Activated CD4-positive, alpha-beta T cell treated with anti-CD3 and anti-CD28 coated beads, Interleukin-2, amount 50 U/mL, for 48 hours (primary cell): ENCODE results near the gene RBM17.
"Not testable (repeated sequence)": the region's sequence is repeated elsewhere in the genome, so short reads cannot be mapped to it uniquely, and the experiment has no call there.

ENCODE experiments used
- DNase-seq, 2 experiments: peaks; one replicate each; pipeline ENCODE4 v3.0.0-alpha.2; 2020

RBM17 gene

DNA sequence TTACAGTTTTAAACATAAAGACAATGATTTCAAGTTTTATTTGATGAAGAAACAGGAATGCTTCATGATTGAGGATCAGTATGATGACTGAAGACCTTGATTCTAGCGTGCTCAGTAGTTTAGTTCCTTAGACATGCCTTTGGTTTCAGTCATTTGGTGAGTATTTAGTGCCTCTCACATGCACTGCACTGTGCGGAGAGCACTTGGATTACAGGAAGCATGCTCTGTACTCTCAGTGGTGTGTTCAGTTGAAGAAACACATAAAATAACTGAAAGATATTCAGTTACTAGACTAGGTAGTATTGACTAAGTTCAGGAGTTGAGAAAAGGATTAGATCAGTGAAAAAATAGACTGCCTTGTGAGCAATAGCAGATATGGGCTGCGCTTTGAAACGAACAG is 25.5 kb downstream of the RBM17 start:
- DNase-seq: no peak

DNA sequence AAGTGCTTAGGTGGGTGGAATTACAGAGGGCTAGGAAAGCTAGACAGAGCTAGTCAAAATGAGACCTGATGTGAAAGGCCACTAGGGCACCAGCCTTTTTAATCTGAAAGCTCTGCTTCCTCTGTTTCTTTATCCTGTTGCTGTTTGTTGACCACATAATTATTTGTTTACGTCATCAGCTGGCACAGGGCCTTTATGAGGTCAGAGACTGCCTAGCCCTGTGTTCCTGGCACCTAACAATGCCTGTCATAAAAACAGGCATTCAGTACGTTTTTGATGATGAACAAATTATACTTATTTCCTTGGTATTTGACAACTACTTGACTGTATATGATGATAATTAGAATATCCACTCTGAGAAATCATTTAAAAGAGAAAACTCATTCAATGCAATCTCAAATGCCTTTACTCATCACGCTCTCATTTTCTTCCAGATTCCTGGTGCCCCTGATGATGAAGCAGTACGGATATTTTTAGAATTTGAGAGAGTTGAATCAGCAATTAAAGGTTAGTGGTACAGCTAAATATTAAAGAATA is 26.0 kb downstream of the RBM17 start:
- no peak for DNase-seq

DNA sequence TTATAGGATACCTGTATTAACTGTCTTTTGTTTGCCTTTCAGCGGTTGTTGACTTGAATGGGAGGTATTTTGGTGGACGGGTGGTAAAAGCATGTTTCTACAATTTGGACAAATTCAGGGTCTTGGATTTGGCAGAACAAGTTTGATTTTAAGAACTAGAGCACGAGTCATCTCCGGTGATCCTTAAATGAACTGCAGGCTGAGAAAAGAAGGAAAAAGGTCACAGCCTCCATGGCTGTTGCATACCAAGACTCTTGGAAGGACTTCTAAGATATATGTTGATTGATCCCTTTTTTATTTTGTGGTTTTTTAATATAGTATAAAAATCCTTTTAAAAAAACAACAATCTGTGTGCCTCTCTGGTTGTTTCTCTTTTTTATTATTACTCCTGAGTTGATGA is 26.6 kb downstream of the RBM17 start:
- DNase-seq: no peak

DNA sequence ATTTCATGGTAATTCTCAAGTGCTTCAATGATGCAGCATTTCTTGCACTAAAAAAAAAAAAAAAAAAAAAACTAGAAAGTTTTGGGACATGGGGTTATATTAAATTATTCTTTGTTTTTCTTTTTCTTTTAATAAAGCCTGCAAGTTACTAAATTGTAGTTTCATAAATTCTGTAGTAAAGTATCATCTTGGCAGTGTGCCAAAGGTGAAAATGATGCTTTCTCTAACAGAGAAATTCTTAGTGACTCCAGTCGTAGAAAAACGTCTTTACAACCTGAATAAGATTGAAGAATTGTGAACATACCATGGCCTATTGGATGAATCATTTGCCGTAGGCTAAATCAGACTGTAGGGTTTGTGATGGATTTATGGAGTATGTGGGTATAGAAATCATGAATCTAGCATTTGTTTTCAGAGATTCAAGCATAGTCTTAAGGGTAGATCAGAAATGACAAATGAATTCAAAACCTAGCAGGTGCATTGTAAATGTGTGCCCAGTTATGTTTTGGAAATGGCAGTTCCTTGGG is 27.1 kb downstream of the RBM17 start:
- DNase-seq: no peak

DNA sequence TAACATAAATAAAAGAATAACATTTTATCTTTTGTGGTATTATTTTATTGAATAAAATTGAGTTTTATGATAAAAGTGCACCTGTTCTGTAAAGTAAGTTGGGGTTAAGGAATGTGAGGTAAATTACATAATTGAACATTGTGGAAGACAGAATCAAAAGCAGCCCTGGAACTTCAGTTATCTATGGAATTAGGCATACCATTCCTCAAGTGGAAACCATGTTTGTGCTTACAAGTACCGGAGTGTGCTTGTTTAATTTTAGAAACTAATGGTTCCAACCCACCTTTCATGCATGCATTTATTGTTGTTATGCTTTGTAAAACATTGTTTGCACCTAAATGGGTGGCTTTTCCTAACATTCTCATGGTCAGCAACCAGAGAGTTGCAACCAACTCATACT is 28.0 kb downstream of the RBM17 start:
- no peak for DNase-seq

DNA sequence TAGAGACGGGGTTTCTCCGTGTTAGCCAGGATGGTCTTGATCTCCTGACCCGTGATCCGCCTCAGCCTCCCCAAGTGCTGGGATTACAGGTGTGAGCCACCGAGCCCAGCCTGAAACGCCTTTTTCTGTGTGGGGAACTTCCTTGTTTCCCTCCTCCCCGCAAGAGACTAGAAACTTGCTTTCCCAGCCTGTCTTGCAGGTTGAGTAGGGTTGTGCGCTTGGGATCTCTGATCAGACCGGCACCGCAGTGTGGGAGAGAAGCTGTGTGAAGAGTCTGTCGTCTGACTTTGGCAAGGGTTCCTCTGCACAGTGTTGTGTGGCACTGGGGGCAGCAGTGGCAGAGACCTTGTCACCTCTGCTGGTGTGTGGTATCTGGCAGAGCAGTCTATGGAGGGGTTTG is 28.9 kb downstream of the RBM17 start:
- DNase-seq: no peak

DNA sequence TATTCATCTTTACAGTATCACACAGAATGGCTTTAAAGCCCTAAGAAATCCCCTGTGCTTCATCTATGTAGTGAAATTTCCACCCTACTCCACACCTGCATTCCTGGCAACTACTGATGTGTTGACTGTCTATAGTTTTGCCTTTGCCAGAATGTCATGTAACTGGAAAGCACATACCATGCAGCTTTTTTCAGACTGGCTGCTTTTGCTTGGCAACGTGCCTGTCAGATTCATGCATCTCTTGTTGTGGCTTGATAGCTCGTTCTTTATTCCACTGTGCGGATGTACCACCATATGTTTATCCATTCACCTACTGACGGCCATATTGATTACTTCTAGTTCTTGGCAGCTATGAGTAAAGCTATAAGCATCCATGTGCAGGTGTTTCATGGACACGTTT is 30.6 kb downstream of the RBM17 start:
- peak in 1 of 2 experiments; percentile 55 for DNase-seq

DNA sequence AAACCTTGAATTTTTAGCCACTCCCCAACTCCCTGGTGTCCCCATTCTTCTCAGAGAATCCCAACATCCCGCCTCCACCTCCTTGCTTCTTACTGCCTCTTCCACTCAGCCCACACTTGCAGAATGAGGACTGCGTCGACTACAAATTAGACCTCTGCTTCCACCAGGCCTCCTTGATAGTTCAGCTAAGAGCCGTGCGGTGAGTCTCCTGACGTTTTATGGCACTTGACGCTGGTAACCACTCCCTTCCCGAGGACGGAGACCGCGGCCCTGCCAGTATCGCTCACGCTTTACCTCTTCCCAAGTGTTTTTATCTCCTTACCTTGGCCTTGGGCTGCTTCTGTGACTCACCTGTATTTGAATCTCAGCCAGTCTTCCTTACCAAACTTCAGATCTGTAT is 31.1 kb downstream of the RBM17 start:
- no peak for DNase-seq

DNA sequence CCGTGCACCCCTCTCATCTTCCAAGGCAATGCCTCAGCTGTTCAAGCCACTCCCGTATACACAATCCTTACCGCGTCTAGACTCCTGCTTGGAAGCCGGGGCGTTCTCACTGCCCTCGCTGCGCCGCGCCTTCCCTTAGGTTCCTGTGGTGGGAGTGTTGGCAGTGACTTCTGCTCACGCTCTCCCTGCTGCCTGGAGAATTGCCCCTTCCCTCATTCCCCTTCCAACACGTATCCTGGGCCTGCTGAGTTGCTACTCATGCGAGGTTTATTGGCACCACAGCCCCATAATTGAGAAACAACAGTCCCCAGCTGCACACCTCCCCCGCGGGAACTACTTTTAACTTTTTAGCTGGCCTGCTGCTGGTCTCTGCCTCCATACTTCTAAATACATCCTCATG is 31.9 kb downstream of the RBM17 start:
- DNase-seq: no peak

DNA sequence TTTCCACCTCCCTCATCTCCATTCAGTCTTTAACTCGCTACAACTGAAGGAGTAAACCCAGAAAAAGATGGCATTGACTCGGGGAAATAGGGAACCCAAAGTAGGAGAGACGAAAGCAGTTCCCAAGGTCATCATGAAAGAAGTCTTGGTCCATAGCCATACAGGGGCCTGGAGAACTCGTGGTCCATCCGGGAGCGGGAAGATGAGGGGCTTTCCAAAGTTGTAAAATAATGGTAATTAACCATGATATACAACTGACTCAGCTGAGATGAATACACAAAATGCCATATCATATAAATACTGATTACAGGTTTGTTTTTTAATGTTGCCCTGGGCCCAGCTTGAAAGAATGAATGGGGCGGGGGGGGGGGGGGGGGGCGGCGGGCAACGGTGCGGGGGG is 32.3 kb downstream of the RBM17 start:
- DNase-seq: no peak

DNA sequence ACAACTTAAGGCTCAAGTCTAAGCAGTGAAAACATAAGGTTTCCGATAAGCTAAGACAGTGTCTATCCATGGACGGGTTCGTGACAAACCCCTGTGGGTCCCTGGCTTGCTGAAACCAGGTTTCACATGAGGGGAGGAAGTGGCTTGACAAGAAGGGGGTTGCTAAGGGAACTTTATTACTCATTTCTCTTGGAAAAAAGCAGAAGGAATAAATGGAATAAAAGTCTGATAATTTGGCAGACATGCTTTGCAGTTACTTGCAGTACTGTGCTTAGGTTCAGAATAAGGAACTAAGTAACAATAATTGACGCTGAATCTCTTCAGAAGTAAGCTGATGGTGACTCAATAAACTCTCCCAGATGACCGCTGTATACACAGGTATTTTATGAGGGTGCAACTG is 34.7 kb downstream of the RBM17 start:
- no peak for DNase-seq

DNA sequence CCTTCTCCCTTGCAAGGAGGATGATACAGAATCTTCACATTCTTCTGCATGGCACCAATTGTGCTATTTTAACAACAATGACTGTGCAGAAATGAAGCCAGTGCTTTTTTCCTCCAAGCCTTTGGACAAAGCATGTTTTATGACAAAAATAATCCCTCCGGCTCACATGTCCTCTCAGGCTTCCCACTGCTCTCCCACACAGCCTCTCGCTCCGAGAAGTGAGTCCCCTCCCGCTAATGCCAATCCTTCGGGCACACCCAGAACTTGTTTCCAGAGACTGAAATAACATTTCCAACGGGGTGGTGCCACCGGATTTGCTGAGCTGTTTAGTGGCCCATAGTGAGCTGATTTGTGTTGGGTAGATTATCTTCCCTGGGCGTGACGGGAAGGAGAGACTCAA is 35.8 kb downstream of the RBM17 start:
- DNase-seq: no peak

DNA sequence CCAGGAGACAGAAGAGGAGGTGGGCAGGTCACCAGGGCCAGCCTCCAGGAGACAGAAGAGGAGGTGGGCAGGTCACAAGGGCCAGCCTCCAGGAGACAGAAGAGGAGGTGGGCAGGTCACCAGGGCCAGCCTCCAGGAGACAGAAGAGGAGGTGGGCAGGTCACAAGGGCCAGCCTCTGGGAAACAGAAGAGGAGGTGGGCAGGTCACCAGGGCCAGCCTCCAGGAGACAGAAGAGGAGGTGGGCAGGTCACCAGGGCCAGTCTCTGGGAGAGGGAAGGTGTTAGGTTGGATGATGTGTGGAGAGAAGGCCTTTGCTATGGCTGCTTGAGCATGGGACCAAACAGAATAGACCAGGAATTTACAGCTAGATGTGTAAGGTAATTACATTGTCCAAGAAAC is 38.6 kb downstream of the RBM17 start:
- DNase-seq: not testable (repeated sequence)

DNA sequence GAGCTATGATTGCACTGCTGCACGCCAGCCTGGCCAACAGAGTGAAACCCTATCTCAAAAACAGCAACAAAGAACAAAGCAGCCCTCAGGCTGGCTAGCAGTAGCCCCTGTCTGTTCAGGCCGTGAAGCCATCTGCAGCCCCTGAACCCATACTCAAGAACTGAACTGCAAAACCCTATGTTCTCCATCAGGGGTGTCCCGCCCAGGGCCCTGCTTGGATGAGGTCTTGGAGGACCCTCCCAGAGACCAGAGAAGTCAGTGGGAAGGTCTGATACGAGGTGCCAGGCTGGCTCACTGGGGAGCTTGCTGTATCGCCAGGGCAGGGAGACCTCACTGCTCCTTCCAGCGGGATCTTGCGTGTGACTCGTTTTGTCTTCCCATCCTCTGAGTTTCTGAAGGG is 39.3 kb downstream of the RBM17 start:
- no peak for DNase-seq

DNA sequence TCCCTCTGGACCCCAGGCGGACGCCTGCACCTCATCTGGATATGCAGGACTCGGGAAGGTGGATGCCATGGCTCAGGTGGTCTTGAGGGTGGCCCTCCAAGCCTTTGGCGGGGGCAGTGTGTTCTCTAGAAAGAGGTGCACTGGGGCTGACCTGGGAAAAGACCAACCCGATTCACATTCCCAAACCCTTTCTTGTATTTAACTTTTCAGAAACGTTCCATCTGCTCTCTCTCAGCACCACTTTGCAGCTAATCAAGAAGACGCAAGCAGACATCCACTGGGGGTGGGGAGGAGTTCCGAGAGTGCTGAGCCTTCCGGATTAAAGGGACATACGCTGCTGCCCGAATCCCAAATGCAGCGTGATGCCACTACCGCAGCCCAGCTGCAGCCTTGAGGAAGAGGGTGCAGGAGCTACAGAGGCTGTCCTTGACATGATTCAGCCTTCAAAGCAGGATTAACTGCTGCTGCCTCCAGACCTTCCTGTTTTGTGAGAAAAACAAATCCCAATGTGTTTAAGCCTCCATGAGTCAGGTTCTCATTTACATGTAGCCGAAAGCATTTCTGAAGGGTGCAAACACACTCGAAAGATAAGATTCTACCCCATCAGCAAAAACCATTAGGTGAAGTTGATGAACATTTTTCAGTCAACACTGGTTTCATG is 39.9 kb downstream of the RBM17 start:
- DNase-seq: no peak

DNA sequence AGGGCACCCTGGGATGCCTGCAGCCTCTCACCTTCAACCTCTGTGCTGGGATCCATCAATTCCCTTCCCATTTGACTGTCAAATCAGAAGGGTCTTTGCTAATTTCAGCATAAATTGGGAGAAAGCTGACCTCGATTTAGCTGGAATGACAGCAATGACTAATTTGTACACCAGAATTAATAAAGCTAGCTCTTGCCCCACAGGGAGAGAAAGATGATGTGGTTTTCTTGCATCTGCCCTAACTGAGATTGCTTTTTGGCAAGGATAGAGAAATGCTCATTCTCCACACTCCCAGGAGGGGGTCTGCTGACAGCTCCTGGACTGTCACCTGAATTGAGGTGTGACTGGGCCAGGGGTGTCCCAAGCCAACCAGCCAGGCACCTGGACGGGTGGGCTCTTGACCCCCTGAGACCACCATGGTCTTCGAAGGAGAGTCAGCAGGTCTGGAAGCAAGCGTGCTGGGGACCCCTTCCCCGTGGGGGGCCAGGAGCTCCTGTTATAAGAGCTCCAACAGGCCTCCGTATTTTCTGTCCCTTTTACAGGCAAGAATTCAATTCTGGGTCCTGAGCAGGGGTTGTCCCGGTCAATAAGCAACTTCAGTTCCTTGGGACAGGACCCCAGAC is 42.1 kb downstream of the RBM17 start:
- no peak for DNase-seq

DNA sequence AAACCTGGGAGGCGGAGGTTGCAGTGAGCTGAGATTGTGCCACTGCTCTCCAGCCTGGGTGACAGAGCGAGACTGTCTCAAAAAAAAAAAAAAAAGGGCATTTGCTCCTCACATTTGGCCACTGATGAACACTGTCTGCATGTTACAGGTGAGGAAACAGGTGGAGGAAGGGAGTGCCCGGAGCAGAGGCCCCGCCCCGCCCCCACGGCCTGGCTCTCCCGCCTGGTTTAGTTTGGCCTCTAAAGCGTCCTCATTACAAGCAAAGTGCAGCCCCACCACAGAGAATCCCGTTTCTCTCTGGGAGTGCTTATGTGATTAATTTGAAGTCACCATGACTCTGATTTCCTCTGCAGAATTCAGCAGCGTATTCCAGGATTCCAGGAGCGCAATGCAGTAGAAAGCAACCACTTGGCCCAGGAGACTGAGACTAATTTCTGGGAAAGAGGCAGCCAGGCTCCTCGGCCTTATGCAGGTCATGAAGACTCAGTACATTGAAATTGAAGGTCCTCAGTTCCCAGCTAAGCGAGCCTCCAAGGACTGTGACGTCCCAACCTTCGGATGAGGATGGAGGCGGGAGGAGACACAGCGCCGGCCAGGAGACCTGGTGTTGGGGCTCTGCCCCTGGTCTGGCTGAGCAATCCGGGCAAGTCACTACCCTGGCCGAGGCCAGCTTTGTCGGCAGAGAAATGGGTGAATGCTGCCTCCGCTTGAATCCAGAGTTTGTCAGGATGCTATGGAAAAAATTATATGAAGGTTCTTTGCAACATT is 44.7 kb downstream of the RBM17 start:
- no peak for DNase-seq

DNA sequence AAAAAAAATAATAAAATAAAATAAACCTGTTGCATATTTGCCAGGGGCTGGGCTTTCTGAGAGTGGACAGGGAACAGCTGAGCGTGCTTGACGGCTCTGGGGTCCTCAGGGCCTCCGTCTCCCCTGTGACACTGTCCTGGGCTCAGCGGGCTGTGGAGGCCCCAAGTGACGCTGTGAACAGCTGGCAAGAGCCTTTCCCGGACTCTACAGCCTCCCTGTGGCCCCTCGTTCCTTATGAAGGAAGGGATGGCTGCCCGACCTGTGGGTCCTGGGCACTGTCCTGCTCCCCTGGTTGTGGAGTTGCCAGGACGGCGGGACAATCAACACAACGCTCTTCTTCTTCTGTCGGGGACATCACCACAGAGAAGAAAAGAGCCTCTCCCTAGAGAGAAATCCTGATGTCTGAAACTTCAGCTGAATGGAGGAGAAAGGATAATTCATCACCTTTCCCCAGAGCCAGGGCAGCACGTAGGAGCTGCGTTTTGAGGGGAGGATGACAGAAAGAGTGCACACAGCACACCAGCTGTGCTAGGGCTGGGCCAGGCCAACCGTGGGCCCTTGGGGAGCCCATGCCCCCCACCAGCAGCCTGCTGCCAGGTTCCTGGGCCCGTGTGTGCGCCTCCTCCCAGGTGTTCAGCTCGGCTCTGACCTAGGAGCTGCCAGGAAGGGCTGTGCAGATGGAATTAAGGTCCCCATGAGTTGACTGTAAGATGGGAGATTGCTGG is 45.4 kb downstream of the RBM17 start:
- no peak for DNase-seq

DNA sequence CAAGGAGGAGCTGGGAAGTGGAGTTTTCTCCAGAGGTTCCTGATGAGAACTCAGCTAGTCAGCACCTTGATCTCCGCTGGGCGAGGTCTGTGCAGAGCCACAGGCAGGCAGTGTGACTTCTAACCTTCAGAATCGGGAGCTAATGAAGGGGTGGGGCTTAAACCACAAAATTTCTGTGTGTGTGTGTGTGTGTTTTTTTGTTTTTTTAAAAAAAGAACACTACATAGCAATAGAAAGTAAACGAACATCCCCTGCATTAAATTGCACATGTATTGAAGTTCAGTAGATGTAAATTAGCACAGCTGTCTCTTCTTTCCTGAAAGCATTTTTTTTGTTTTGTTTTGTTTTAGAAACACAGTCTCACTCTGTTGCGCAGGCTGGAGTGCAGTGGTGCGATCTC is 46.2 kb downstream of the RBM17 start:
- DNase-seq: no peak

DNA sequence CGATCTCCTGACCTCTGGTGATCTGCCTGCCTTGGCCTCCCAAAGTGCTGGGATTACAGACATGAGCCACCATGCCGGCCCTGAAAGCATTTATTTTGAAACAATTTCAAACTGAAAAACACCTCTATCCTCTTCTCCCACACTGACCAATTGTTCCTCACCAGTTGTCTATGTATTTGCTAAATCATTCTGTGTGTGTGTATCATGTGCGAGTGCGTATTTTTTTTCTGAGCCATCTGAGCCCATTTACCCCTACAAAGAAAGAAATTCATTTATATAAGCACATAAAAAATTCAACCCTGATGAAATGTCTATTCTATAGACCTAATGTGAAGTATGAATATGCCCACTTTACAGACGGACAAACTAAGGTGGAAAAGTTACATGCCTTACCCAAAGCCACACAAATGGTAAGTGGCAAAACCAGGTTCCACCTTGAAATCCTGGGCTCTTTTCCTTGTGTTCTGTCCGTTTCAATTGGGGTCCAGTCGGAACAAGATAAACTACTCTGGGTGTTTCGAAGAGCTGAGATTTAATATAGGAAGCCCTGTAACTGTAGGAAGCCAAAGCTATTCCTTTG is 46.8 kb downstream of the RBM17 start:
- no peak for DNase-seq

DNA sequence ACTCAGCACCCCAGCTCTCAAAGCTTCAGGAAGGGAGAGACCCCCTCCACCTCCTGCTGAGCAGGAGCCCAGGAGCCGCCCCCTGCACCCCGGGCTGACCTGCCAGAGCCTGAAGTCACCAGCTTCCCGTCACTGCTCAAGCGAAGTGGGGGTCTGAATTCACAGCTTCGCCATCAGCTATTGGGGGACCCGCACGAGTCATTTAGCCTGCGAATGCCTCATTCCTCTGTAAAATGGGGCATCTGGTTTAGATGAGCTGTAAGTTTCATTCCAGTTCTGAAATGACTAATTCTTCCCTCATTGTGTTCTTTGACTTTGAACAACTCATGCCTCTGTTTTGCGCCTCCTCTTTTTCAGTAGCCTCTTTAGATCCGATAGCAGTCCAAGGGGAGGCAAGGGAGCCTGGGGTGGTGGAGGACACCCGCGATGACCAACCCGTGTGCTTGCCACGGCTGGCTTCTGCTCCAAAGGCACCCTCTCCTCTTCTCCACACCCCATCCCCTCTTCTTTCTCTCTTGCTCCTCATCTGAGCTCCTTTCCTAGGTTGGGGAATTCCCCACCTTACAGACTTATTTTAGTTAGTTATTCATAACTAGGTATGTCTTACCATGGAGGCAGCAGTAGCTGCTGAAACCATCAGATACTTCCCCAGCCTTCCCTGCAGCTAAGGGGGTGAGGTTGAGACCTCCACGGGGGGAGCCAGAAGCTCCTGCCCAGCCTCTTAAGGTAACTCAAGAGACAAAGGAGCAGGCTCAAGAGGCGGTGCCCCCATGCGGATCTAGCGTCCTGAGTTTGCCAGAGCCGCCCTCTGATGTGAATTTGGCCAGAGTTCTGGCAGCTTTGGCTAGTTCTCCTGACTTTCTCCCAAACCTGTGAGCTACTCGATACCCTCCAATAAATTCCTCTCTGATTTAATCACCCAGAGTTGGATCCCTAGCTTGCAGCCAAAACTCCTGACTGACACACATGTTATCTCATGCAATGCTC is 47.7 kb downstream of the RBM17 start:
- peak; percentile 70 to 81 for DNase-seq
